Hematopoietic multipotent progenitor cell treated with erythropoietin and hydrocortisone succinate and interleukin-3 and kit ligand, for 6 days (in vitro differentiated cells): ENCODE data around the gene EDC4.
"Not testable (repeated sequence)": the region's sequence is repeated elsewhere in the genome, so short reads cannot be mapped to it uniquely, and the experiment has no call there.

Experiments
- DNase-seq: peaks from one replicate; pipeline ENCODE4 v3.0.0-alpha.2; 2015

The EDC4 gene

DNA sequence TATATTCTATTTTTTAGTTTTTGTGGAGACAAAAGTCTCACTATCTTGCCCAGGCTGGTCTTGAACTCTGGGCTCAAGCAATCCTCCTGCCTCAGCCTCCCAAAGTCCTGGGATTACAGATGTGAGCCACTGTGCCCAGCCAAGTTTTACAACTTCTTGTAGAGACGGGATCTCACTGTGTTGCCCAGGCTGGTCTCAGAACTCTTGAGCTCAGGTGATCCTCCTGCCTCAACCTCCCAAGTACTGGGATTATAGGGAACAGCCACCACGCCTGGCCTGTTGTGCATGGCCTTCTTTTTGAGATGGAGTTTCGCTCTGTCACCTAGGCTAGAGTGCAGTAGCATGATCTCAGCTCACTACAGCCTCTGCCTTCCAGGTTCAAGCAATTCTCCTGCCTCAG lies 19.2 kb upstream of the EDC4 start:
- no peak for DNase-seq

DNA sequence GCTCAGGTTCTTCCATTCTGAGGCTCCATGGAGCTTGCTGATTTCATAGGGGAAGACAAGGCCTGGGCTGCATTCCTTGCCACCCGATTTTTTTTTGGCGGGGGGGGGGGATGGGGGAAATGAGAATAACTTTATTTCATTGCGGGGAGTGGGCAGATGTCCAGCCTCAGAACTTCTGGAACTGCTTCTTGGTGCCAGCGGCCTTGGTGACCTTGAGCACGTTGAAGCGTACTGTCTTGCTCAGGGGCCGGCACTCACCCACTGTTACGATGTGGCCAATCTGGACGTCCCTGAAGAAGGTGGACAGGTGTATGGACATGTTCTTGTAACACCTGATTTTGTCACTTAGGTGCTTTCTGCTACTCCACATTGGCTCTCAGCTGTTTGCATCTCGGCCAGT lies 17.1 kb upstream of the EDC4 start:
- DNase-seq, result no peak

GRCh38 chr16:67856927-67857546 lies 15.8 kb upstream of the EDC4 start:
- DNase-seq, result no peak

DNA sequence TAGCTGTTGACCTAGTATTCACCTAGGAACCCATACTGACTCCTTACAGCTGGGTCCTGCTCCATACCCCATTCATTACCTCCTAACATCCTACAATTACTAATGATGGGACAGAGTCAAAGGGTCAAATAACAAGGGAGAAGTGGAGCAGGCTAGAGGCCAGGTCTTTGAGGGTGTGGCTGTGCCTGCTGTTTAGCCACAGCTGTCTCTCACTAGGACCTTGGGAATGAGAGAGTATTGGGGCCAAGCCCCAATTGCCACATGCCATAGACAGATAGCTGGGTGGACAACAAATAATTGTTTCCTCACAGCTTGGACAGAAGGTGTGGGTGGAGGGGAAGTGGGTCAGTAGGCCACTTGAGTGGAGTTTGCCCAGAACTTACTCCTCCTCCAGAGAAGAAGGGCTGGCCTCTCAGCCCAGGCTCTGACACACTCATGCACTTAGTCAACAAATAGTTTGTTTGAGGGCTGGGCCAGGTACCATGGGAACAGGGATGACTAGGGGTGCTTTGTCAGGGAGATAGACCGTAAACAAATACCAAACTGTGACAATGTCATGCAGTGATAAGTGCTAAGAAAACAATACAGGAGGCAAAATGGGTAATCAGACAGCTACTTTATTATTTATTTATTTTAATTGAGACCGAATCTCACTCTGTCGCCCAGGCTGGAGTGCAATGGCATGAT lies 15.2 kb upstream of the EDC4 start:
- DNase-seq, result peak; percentile 45

DNA sequence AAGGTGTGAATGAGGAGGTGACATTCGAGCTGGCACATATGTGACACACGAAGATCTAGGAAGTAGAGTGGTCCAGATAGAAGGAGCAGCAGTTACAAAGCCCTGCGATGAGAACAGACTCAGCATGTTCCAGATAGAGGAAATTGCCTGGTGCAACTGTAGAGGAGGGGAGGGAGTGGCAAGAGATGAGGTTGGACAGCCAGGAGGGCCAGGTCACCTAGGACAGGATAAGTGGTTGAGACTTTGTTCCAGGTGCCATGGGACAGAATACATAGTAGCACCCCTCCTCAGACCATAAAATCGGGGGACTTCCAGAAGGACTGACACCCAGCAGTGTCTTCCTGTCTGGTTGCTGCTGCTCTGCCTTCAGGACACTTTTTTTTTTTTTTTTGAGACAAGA lies 14.4 kb upstream of the EDC4 start:
- no peak for DNase-seq

GRCh38 chr16:67860589-67861398 lies 12.1 kb upstream of the EDC4 start:
- peak; percentile 27 for DNase-seq

- no peak for DNase-seq
These were observed 11.0 kb upstream of the EDC4 start for GRCh38 chr16:67861877-67862276.

GRCh38 chr16:67862623-67863583 lies 9.9 kb upstream of the EDC4 start:
- DNase-seq, result no peak

GRCh38 chr16:67864044-67864443 lies 8.8 kb upstream of the EDC4 start:
- not testable (repeated sequence) for DNase-seq

DNA sequence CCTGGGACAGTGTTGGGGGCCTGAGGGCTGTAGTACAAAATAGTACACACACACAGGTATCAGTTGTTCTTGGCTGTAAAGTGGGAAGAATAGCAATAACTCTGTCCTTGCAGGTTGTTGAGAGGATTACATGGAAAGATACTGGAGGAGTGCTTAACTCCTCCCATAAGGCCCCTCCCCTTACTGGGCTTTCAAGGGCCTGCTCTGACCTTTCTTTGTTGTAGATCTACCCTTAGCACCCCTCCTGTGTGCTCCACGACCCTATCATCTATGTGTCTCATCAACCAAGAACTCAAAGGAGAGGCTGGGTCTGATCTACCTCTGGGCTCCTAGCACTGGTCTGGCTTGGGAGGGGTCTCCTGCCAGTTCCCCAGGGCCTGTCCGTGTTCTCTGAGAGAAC lies 8.3 kb upstream of the EDC4 start:
- DNase-seq, result no peak

DNA sequence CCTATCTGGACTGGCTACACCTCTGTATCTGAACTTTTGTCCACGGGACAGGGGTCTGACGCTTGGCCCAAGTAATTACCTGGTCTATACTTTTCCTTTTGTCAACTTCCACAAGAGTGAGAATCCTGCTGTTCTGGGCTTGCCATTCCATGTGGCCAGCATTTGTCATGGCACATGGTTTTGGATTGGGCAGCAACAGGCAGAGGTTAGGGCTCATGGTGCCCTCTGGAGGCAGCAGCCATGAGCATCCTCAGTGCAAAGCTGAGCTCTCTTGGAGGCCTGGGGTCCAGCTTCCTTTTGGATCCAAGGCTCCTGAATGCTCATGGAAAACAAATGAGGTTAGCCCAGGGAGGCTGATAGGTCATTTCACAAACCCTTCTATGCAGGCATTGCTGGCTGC lies 7.5 kb upstream of the EDC4 start:
- DNase-seq, result peak; percentile 75

DNA sequence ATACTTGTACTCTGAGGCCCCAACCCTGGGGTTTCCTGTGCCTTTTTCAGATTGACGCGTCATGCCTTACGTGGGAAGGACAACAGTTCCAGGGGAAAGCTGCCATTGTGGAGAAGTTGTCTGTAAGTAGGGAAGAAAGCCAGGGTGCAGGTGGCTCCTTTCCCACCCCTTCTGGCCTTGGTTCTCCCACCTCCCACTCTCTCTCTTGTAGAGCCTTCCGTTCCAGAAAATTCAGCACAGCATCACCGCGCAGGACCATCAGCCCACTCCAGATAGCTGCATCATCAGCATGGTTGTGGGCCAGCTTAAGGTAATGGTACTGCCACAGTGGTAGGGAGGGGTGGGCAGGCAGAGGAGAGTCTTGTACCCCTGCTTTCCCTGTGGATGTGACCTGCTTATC lies 4.6 kb upstream of the EDC4 start:
- no peak for DNase-seq

GRCh38 chr16:67869653-67870052 lies 3.2 kb upstream of the EDC4 start:
- no peak for DNase-seq

DNA sequence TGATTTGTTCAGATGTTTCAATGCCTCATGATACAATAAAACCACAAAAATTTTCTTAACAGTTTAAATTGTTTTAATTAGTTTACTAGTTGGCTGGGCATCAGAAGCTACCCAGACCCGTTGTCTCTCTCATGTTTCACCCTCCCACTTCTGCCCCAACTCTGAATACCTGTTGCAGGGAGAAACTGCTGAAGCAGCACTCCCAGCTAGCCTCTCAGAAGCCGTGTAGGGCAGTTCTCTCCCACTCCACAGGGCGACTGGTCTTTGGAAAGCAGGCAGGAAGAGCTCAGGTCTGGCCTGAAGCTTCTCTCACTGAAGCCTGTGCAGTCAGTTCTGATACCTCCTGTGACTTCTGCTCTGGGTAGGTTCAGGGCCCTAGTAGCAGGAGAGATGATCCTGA lies 1.6 kb upstream of the EDC4 start:
- DNase-seq, result no peak

DNA sequence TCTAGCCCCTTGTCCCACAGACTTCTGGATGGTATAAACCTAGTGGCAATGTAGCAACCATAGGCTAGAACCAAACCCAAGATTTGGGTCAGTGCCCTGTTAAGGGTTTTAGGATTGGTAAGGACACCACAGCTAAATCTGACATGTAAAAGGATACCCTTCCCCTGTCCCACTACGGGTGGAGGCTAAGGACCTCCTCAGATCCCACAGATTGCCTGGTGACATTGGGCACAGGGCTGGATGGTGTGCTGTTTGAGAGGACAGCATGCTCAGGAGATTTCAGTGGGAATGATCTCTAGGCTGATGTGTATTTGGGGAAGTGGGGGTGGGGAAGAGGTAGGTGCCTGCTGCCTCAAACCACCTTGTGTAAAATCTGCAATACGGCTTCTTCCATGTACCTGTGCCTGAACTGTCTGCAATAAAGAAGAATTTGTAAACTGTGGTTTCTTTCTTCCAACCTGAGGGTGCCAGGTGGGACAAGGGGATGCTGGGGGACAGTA lies 671 bp upstream of the EDC4 start:
- DNase-seq, result peak; percentile 20

- peak; percentile 47 for DNase-seq
These were observed 851 bp downstream of the EDC4 start for GRCh38 chr16:67873435-67874370.

DNA sequence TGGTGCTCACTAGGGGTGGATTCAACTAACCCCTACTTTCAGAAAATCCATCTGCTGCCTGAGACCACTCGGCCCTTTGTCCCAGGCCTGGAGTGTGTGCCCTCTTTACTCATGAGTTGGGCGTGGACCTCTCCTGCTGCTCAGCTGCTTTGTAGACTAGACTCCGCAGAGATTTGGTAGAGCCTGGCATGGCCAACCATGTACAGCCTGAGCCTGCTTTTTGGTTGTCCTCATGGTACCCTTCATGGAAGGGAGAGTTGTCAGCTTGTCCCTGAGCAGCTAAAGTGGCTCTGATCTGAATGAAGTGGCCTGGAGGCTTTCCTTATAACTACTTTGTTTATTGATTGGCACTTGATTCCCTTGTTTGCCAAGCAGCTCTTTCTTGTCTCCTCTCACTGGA lies 1.5 kb downstream of the EDC4 start:
- DNase-seq, result peak; percentile 13

DNA sequence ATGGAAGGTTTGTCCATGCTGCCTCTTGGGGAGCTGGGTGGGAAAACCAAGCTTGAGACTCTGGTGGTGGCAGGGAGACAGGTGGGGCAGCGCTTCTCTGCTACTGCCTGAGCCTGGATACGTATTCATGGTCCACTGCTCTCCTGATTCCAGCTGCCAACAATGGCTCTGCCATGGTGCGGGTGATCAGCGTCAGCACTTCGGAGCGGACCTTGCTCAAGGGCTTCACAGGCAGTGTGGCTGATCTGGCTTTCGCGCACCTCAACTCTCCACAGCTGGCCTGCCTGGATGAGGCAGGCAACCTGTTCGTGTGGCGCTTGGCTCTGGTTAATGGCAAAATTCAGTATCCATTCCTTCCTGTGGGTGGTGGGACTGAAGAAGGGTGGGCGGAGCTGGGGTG lies 4.2 kb downstream of the EDC4 start:
- DNase-seq, result no peak

DNA sequence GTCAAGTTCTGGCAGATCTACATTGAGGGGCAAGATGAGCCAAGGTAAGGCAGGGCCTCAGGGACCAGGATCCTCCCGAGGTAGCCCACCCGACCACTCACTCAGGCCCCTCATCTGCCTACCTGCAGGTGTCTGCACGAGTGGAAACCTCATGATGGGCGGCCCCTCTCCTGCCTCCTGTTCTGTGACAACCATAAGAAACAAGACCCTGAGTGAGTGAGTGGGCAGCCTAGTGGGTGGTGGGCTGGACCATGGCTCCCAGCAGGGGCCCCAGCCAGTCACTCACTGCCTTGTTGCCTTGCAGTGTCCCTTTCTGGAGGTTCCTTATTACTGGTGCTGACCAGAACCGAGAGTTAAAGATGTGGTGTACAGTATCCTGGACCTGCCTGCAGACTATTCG lies 5.4 kb downstream of the EDC4 start:
- DNase-seq, result no peak

- no peak for DNase-seq
These were observed 6.0 kb downstream of the EDC4 start for GRCh38 chr16:67878846-67879245.

DNA sequence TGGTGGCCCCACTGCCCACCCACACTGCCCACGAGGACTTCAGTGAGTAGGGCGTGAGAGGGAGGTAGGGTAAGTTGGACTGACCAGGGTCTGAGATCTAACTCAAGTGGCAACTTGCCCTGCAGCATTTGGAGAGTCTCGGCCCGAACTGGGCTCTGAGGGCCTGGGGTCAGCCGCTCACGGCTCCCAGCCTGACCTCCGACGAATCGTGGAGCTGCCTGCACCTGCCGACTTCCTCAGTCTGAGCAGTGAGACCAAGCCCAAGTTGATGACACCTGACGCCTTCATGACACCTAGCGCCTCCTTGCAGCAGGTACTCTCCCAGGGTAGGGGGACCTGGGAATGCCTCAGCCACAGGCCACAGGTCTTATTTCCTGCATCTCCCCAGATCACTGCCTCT lies 6.6 kb downstream of the EDC4 start:
- no peak for DNase-seq

DNA sequence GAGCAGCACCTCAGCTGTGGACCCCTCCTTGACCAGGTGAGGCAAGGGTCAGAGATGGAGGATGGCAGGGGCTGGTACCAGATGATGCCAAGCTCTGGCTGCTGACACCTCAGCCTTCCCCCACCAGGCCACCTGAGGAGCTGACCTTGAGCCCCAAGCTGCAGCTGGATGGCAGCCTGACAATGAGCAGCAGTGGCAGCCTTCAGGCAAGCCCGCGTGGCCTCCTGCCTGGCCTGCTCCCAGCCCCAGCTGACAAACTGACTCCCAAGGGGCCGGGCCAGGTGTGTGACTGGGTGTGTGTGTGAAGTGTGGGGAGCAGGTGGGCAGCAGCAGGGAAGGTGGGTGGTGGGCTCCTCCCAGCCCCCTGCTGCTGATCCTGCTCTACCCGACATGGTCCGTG lies 7.1 kb downstream of the EDC4 start:
- no peak for DNase-seq
